GM19035 (cell line): Measurements from ENCODE around the gene WASF3.

Experiments used
- ATAC-seq: cut with Tn5 transposase; IDR thresholded peaks from one replicate; pipeline ENCODE4 v1.9.1; 2021; ENCODE audit not compliant: unreplicated experiment

Gene WASF3

GRCh38 chr13:26557393-26558073 lies at the start of gene WASF3:
Gene WASF3, plus strand, starts transcription at chr13:26557683. Its CDS starts 84,588 bp downstream, at chr13:26642271.
- peak; percentile 93 for ATAC-seq

- ATAC-seq, result no peak
Observed at GRCh38 chr13:26508885-26509284, 48.6 kb upstream of the WASF3 start.

GRCh38 chr13:26509491-26509890 lies 48.0 kb upstream of the WASF3 start:
- no peak for ATAC-seq

GRCh38 chr13:26513931-26514330 lies 43.6 kb upstream of the WASF3 start:
- ATAC-seq, result no peak

- no peak for ATAC-seq
Observed at GRCh38 chr13:26515721-26516120, 41.8 kb upstream of the WASF3 start.

DNA sequence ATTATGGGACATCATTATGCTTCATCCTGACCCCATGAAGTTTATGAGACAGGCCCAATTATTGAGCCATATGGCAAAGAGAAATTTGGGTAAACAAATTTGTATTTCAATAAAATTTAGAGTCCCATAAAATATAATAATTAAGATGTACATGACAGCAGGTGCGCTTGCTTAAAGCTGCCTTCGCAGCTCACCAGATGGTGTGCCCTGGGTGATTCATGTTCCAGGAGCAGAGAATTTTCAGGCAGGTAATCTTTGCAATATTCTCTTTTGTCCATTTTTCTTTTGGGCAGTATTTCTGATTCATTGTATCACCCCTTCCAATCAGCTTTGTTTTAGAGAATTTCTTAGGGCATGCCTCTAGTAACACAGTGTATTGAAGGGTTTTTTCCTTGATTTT lies 39.5 kb upstream of the WASF3 start:
- ATAC-seq, result no peak

DNA sequence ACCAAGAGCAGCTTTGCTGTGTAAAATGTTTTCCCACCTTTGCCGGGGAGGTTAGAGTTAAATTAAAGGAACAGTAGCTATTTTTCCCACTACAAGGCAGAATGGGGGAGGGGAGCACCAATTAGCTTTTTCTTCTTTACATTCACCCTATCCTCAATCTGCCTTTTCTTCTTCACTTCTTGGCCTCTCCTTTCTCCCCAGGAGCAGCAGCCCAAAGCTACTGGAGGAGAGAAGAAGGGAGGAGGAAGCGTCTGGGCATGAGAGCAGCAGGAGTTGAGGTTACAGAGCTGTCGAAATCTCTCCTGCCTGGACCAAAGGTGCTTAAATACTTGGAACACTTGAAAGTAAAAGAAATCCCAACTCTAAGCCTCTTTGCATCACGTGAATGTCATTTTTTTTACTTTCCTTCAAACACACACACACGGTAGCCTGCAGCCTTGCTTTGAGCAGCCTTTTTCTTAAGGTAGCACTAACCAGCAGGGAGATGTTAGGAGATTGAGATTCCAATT lies 39.0 kb upstream of the WASF3 start:
- no peak for ATAC-seq

GRCh38 chr13:26522571-26522970 lies 34.9 kb upstream of the WASF3 start:
- ATAC-seq, result no peak

DNA sequence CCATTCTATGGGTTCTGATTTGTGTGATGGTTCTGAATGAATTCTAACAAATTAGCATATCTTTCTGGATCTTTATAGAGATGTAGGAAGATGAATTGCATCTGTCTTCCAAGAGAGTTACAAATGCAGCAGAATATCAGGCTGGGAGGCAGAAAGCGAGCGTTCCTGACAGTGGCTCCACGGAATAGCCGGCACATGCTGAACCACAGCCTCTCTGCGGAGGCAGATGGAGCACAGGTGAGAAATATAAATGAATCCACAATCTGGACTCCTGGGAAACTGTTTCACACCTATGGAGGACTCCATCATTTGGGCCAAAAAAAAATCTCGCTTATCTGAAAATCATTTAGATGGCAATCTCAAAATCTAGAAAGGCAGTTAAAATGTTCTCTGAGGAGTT lies 34.5 kb upstream of the WASF3 start:
- no peak for ATAC-seq

DNA sequence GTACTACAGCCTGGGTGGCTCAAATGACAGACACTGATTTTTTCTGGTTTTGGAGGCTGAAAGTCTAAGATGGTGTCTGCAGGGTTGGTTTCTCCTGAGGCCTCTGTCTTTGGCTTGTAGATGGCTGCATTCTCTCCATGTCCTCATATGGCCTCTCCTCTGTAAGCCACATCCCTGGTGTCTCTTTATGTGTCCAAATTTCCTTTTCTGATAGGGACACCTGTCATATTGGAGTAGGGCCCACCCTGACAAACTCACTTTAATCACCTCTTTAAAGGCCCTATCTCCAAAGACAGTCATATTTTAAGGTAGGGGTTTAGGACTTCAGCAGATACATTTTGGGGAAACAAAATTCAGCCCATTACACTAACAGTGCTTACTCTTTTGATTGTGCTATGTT lies 32.0 kb upstream of the WASF3 start:
- ATAC-seq, result no peak

DNA sequence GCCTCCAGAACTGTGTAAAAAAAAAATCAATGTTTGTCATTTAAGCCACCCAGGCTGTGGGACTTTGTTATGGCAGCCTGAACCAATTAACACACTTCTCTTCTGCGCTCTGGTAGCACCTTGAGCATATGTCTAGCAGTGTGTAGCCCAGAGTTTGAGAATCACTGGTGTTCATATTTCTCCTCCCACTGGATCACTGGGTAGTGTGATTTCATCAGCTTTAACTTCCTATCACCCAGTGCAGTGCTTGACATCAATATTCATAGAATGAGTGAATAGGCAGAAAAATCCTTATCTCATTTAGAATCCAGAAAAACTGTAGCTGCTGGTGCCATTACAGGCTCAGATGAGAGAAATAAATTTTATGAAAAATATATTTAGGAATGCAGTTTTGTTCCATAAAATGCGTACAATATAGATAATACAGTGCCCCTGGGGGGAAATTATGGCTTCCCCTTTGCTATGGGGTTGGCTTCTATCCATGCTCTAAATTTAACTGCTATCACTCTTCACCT lies 30.7 kb upstream of the WASF3 start:
- no peak for ATAC-seq

DNA sequence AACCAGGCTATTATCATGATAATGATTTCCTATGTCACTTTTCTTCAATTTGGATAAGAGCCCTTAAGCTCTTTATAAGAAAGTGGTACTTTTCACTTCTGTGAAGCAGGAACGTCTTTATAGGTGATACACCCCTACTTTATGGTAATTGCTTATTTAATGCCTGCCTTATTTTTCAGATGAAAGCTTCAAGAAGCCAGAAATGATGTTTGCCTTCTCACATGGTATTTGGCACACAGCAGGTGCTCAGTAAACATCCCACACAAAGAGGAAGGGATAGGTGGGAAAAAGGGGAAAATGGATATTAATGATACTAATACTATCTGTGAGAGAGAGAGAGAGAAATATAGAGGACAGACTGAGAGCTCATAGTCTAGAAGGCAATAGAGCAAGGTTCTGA lies 29.0 kb upstream of the WASF3 start:
- ATAC-seq, result no peak

- ATAC-seq, result no peak
Observed at GRCh38 chr13:26529441-26529840, 28.0 kb upstream of the WASF3 start.

GRCh38 chr13:26531742-26532141 lies 25.7 kb upstream of the WASF3 start:
- no peak for ATAC-seq

GRCh38 chr13:26534036-26534726 lies 23.3 kb upstream of the WASF3 start:
- no peak for ATAC-seq

DNA sequence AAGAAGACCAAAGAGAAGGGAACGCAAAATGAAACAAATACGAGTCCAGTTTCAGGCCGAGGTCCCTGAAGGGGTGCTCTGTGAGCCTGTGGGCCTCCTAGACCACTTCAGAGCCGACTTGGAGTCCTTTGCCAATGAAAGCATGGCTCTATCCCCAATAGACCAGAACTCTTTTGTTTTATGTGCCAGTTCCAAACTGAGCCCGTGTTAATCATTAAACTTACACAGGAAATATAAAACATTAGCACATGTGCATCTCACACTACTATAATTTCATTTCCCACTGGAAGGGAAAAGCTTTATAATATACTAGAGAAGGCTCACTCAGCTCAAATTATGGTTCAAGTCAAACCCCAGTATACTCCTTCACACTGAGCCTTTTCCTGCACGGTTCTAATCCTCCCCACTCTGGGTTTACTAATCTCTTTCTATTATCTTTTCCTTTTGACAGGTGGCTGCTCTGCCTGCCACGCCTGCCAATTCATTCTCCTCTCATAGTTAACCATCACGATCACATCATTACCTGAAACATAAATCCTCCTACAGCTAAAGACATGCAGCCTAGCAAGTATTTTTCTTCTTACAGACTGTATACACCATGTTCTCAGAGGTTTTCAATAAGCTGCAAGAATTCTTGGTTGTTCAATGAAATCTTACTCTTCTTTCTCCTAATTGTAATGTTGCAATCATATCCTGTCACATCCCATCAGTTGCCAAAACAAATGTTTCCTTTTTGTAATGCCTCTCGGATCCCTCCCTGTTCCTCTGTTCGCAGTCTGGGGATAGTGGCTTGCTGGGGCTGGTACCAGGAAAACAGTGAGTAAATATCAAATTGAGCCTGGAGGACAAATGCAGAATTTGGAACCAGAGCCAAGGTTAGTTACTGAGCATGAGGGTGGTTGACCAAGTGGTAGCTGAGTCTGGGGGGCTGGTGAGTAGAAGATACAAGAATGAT lies 18.8 kb upstream of the WASF3 start:
- ATAC-seq, result no peak

- no peak for ATAC-seq
Observed at GRCh38 chr13:26539738-26540292, 17.7 kb upstream of the WASF3 start.

DNA sequence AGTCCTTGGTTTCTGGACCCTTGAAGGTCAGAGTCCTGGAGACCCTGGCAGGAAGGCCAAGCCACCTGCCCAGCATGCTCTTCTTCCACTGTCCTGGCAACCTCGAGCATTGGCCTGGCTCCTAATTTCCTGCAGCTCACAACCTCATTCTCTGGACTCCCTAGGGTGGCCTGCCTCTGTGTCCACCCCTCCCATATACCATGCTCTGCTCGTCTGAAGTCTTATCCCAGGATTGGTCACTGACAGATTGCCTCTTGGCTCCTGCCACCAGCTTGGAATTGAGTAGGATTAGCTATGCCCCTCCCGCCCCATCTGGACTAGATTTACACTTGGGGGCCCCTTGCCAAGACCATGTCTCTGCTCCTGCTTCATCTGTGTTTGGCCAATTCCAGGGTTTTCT lies 17.1 kb upstream of the WASF3 start:
- ATAC-seq, result no peak

DNA sequence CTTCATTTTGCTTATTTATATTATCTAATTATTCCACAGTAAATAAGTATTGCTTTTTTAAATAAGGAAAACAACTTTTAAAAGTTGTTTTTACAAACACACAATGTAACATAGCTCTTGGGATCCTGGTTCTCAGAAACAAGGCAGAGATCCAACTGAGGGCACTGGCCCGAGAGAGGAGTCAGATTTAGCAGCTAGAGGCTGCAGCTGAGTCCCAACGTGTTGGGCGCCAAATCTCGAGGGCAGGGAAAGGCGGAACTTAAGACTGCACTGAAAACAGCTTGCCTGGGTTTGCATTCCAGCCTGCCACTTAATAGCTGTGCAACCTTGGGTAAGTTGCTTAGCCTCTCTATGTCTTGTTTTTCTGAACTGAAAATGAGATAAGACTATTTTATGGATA lies 16.4 kb upstream of the WASF3 start:
- ATAC-seq, result no peak

GRCh38 chr13:26541678-26542568 lies 15.6 kb upstream of the WASF3 start:
- ATAC-seq, result no peak
